GM10847 (cell line): Measurements from ENCODE around the gene CPN2.

Experiments used
- POLR2A ChIP-seq: IDR thresholded peaks from 2 replicates; pipeline ENCODE4 v1.6.1; 2011; ENCODE audit not compliant: insufficient read length; ENCODE audit errors: extremely low read depth

The CPN2 gene

GRCh38 chr3:194368918-194369317 is 17.8 kb upstream of the CPN2 start:
- no peak for TF ChIP-seq POLR2A

GRCh38 chr3:194367992-194368841 is 17.1 kb upstream of the CPN2 start:
- no peak for TF ChIP-seq POLR2A

- no peak for TF ChIP-seq POLR2A
Measured at GRCh38 chr3:194365978-194366490, 14.9 kb upstream of the CPN2 start.

- TF ChIP-seq POLR2A, result no peak
Measured at GRCh38 chr3:194365526-194365925, 14.4 kb upstream of the CPN2 start.

- no peak for TF ChIP-seq POLR2A
Measured at GRCh38 chr3:194364652-194365434, 13.7 kb upstream of the CPN2 start.

- no peak for TF ChIP-seq POLR2A
Measured at GRCh38 chr3:194364314-194364651, 13.2 kb upstream of the CPN2 start.

- no peak for TF ChIP-seq POLR2A
Measured at GRCh38 chr3:194360568-194360967, 9.4 kb upstream of the CPN2 start.

- no peak for TF ChIP-seq POLR2A
Measured at GRCh38 chr3:194357681-194358080, 6.6 kb upstream of the CPN2 start.

GRCh38 chr3:194355379-194355778 is 4.3 kb upstream of the CPN2 start:
- no peak for TF ChIP-seq POLR2A

- no peak for TF ChIP-seq POLR2A
Measured at GRCh38 chr3:194354315-194354714, 3.2 kb upstream of the CPN2 start.

- TF ChIP-seq POLR2A, result no peak
Measured at GRCh38 chr3:194352667-194353246, 1.6 kb upstream of the CPN2 start.

- TF ChIP-seq POLR2A, result no peak
Measured at GRCh38 chr3:194351952-194352536, 916 bp upstream of the CPN2 start.

GRCh38 chr3:194350726-194351071 is 429 bp downstream of the CPN2 start:
- TF ChIP-seq POLR2A, result no peak

- no peak for TF ChIP-seq POLR2A
Measured at GRCh38 chr3:194348354-194348753, 2.8 kb downstream of the CPN2 start.

- no peak for TF ChIP-seq POLR2A
Measured at GRCh38 chr3:194346621-194347020, 4.5 kb downstream of the CPN2 start.
